H1 (cell line): Measurements from ENCODE around the gene UBR2. TPM values are rescaled to one million over a fixed set of nuclear protein-coding genes. Genes with fewer than 3 reads are reported as not detected.
A peak's percentile ranks its signal among the peaks of the same experiment; 100 is the strongest.

Experiments
- CTCF ChIA-PET: fragments of 300-600 bp; sonication (Branson Sonifier 250); formaldehyde crosslinking; loops from one replicate; lab custom pipeline; 2021; ENCODE audit not compliant: partially characterized antibody; lab: Charles Lee
- POLR2A ChIA-PET: fragments of 300-600 bp; sonication (Branson Sonifier 250); formaldehyde crosslinking; loops from one replicate; lab custom pipeline; 2021; ENCODE audit warnings: inconsistent platforms; ENCODE audit not compliant: partially characterized antibody; lab: Charles Lee
- DNase-seq, 2 experiments: peaks; one replicate each; pipeline versions ENCODE4 v3.0.0 to v3.0.0-alpha.2; 2010 to 2022; ENCODE audit warnings: low spot score in 2 of 2, low read depth in 1 of 2, mixed read lengths in 1 of 2
- FAIRE-seq: peaks from 2 replicates; lab custom pipeline; 2011; peaks lifted over from hg19 to GRCh38; lab: Jason Lieb, UNC
- H2AFZ ChIP-seq: 2 replicates; pipeline ENCODE4 v1.8.1; 2012; ENCODE audit warnings: low read length, inconsistent platforms
- H2AK5ac ChIP-seq: 2 replicates; pipeline ENCODE4 v1.6.1; 2013; ENCODE audit warnings: low read depth, low read length
- H2BK120ac ChIP-seq: replicated peaks from 2 replicates; pipeline ENCODE3; 2013; ENCODE audit warnings: low read depth, low read length, inconsistent platforms
- H2BK12ac ChIP-seq: 2 replicates; pipeline ENCODE4 v1.6.1; 2013; ENCODE audit warnings: low read depth, low read length
- H2BK15ac ChIP-seq: 2 replicates; pipeline ENCODE4 v1.6.1; 2013; ENCODE audit warnings: low read length
- H2BK20ac ChIP-seq: 2 replicates; pipeline ENCODE4 v1.6.1; 2013; ENCODE audit warnings: low read length
- H2BK5ac ChIP-seq: 2 replicates; pipeline ENCODE4 v1.6.1; 2013; ENCODE audit warnings: low read depth, low read length
- H3K14ac ChIP-seq: 2 replicates; pipeline ENCODE4 v1.6.1; 2013; ENCODE audit warnings: inconsistent platforms; ENCODE audit not compliant: insufficient read length
- H3K18ac ChIP-seq: 2 replicates; pipeline ENCODE4 v1.6.1; 2013; ENCODE audit warnings: low read length; ENCODE audit errors: extremely low read depth
- H3K23ac ChIP-seq: 2 replicates; pipeline ENCODE4 v1.6.1; 2013; ENCODE audit warnings: inconsistent platforms; ENCODE audit not compliant: insufficient read length
- H3K23me2 ChIP-seq: 2 replicates; pipeline ENCODE4 v1.6.1; 2013; ENCODE audit warnings: low read depth, low read length
- H3K27ac ChIP-seq: 2 replicates; pipeline ENCODE4 v1.6.1; 2011; ENCODE audit warnings: low read depth, low read length, inconsistent platforms
- H3K27me3 ChIP-seq, 4 experiments: replicated peaks in 1 of 4; 1 replicate in 1 of 4; 2 replicates in 3 of 4; pipeline versions ENCODE4 v1.6.1 to v1.8.1; 2011 to 2013; ENCODE audit warnings: low read length in 3 of 4, mild to moderate bottlenecking in 3 of 4, inconsistent platforms in 2 of 4, mixed read lengths in 2 of 4, moderate library complexity in 1 of 4; ENCODE audit not compliant: control insufficient read depth in 3 of 4, insufficient read depth in 3 of 4; ENCODE audit errors: extremely low read depth in 1 of 4
- H3K36me3 ChIP-seq, 4 experiments: 2 replicates each; pipeline versions ENCODE4 v1.6.1 to v1.8.1; 2011 to 2013; ENCODE audit warnings: mild to moderate bottlenecking in 4 of 4, low read length in 3 of 4, moderate library complexity in 2 of 4, control low read depth in 1 of 4, inconsistent platforms in 1 of 4; ENCODE audit not compliant: insufficient read depth in 4 of 4, control insufficient read depth in 2 of 4
- H3K4ac ChIP-seq: replicated peaks from 2 replicates; pipeline ENCODE3; 2013; ENCODE audit warnings: low read length, low read depth, mixed read lengths, inconsistent platforms; ENCODE audit not compliant: insufficient read length
- H3K4me1 ChIP-seq, 4 experiments: replicated peaks in 1 of 4; 1 replicate in 1 of 4; 2 replicates in 3 of 4; pipeline versions ENCODE4 v1.6.1 to v1.8.1; 2011 to 2013; ENCODE audit warnings: low read length in 3 of 4, inconsistent platforms in 2 of 4, mixed read lengths in 1 of 4; ENCODE audit not compliant: insufficient read depth in 4 of 4, control insufficient read depth in 3 of 4
- H3K4me2 ChIP-seq, 2 experiments: 2 replicates each; pipeline versions ENCODE4 v1.6.1 to v1.8.1; 2011 to 2013; ENCODE audit warnings: low read depth in 2 of 2, low read length in 2 of 2, control low read depth in 1 of 2, inconsistent platforms in 1 of 2, mild to moderate bottlenecking in 1 of 2; ENCODE audit not compliant: insufficient read depth in 1 of 2
- H3K4me3 ChIP-seq, 4 experiments: fragments of 200-600, 300-600 bp in 1 of 4; sonication (generic), shearing (Covaris generic), sonication (Bioruptor Twin) in 1 of 4; 2 replicates each; pipeline versions ENCODE4 v1.5.1 to v1.8.1; 2011 to 2016; ENCODE audit warnings: low read length in 4 of 4, low read depth in 3 of 4, control low read depth in 2 of 4, inconsistent platforms in 2 of 4, mild to moderate bottlenecking in 2 of 4, mixed read lengths in 1 of 4, moderate library complexity in 1 of 4; ENCODE audit not compliant: insufficient read depth in 2 of 4; ENCODE audit errors: extremely low read depth in 1 of 4
- H3K56ac ChIP-seq: replicated peaks from 2 replicates; pipeline ENCODE3; 2013; ENCODE audit warnings: low read depth, mild to moderate bottlenecking, mixed read lengths, low read length, inconsistent platforms; ENCODE audit not compliant: insufficient read length
- H3K79me1 ChIP-seq: 2 replicates; pipeline ENCODE4 v1.6.1; 2013; ENCODE audit warnings: low read depth, low read length, control low read depth
- H3K79me2 ChIP-seq, 2 experiments: 2 replicates each; pipeline versions ENCODE4 v1.6.1 to v1.8.1; 2012 to 2013; ENCODE audit warnings: low read length in 2 of 2, mild to moderate bottlenecking in 2 of 2, inconsistent platforms in 1 of 2; ENCODE audit not compliant: insufficient read depth in 2 of 2, control insufficient read depth in 1 of 2
- H3K9ac ChIP-seq, 4 experiments: replicated peaks in 1 of 4; 1 replicate in 1 of 4; 2 replicates in 3 of 4; pipeline versions ENCODE4 v1.6.1 to v1.8.1; 2011 to 2013; ENCODE audit warnings: low read depth in 3 of 4, low read length in 3 of 4, control low read depth in 2 of 4, mild to moderate bottlenecking in 2 of 4, moderate library complexity in 2 of 4, inconsistent platforms in 1 of 4; ENCODE audit errors: extremely low read depth in 1 of 4
- H3K9me3 ChIP-seq, 2 experiments: 2 replicates each; pipeline versions ENCODE4 v1.6.1 to v1.8.1; 2012 to 2013; ENCODE audit warnings: mild to moderate bottlenecking in 2 of 2, moderate library complexity in 2 of 2, control low read depth in 1 of 2, inconsistent platforms in 1 of 2, low read depth in 1 of 2, low read length in 1 of 2, mixed read lengths in 1 of 2; ENCODE audit not compliant: insufficient read depth in 2 of 2
- H4K20me1 ChIP-seq, 2 experiments: replicated peaks in 1 of 2; 2 replicates each; pipeline versions ENCODE3 to v1.8.1; 2011 to 2013; ENCODE audit warnings: inconsistent platforms in 2 of 2, low read length in 2 of 2, mild to moderate bottlenecking in 1 of 2; ENCODE audit not compliant: insufficient read depth in 2 of 2, control insufficient read depth in 1 of 2
- H4K5ac ChIP-seq: 2 replicates; pipeline ENCODE4 v1.6.1; 2013; ENCODE audit warnings: low read length, low read depth, mixed read lengths, inconsistent platforms; ENCODE audit not compliant: insufficient read length
- H4K8ac ChIP-seq: 2 replicates; pipeline ENCODE4 v1.8.0; 2013; ENCODE audit warnings: mild to moderate bottlenecking, moderate library complexity, low read length, inconsistent platforms; ENCODE audit not compliant: insufficient read depth; ENCODE audit errors: extremely low read depth
- H4K91ac ChIP-seq: replicated peaks from 2 replicates; pipeline ENCODE3; 2013; ENCODE audit warnings: low read length, mixed read lengths, inconsistent platforms; ENCODE audit not compliant: insufficient read length
- CHD1 ChIP-seq: IDR thresholded peaks from 2 replicates; pipeline ENCODE4 v1.6.1; 2012; ENCODE audit warnings: low read depth, low read length, improper control_type of control experiment
- CREB1 ChIP-seq: IDR thresholded peaks from 2 replicates; pipeline ENCODE4 v1.6.1; 2012; ENCODE audit warnings: inconsistent platforms
- JUN ChIP-seq: IDR thresholded peaks from 2 replicates; pipeline ENCODE4 v1.6.1; 2011; ENCODE audit warnings: low read depth, mild to moderate bottlenecking, improper control_type of control experiment, low read length
- WGBS, 2 experiments: shearing (Covaris generic) in 1 of 2; methylation state at CpG; one replicate each; pipeline versions ENCODE4 v1.1.6 to v1.1.7; 2013 to 2015; ENCODE audit warnings: low lambda C conversion rate in 2 of 2, mixed read lengths in 2 of 2, inconsistent platforms in 1 of 2, low coverage in 1 of 2, missing lambda C conversion rate in 1 of 2; ENCODE audit not compliant: insufficient replicate concordance in 2 of 2, insufficient coverage in 1 of 2, insufficient read length in 1 of 2; ENCODE audit errors: extremely low coverage in 1 of 2, missing lambda C conversion rate in 1 of 2; 5-methylcytosine and 5-hydroxymethylcytosine counted together
- polyA plus RNA-seq, 7 experiments: library from polyadenylated mRNA; depleted of rRNA in 3 of 7; stranded (reverse) in 5 of 7; unstranded in 2 of 7; fragments of >200 nt in 5 of 7; fragments of 200-250 nt in 2 of 7; gene quantifications; 1 replicate in 5 of 7; 2 replicates in 1 of 7; 4 replicates in 1 of 7; pipeline versions ENCODE4 v1.2.1 to v1.2.3, GENCODE V29; 2011 to 2013; ENCODE audit warnings: missing spikeins in 2 of 7, mixed read lengths in 2 of 7
- total RNA-seq: library from RNA; stranded (reverse); fragmentation: NEBNext Ultra II Directional; extraction: Animal tissue kit (Norgen Biotek cat#: 25700); gene quantifications from 2 replicates; pipeline ENCODE4 v1.2.1, GENCODE V29; 2021

The UBR2 gene
- total and polyA plus RNA-seq, 2 of the 8 experiments (the other 6 are each of a cell fraction or from before 2014, with no cell fraction given), result 6.5 to 19.5 TPM

- TF ChIP-seq CHD1 (no peak), JUN (no peak), CREB1 (no peak)
- CTCF ChIA-PET, result interaction anchor here (0.9 to 6.1 kb wide), 4 partner anchors 12 to 43 kb away, joined by 3 to 41 read pairs (median 8); no protein-coding TSS in a partner anchor
- Histone ChIP-seq H3K36me3 (no peaks in the 10 kb centered on the region), H2BK12ac (no peak overlapping the region; the same call in 1 of the 2 replicates), H3K79me1 (no peaks in the 10 kb centered on the region), H2BK15ac (peak overlapping the region; percentile 31; the same call in 1 of the 2 replicates), H2AK5ac (no peak overlapping the region), H4K5ac (no peak overlapping the region), H3K4me3 (no peak overlapping the region), H3K9me3 (no peaks in the 10 kb centered on the region), H2BK20ac (no peak overlapping the region; the same call in 1 of the 2 replicates), H3K56ac (no peak overlapping the region), H3K14ac (no peak overlapping the region), H4K20me1 (no peaks in the 10 kb centered on the region), H3K18ac (no peak overlapping the region), H3K23me2 (peaks cover 2% of the 10 kb centered on the region; the same call in 1 of the 2 replicates), H2BK120ac (no peak overlapping the region), H4K91ac (no peak overlapping the region), H3K4me2 (0 out of 4 replicates have a peak overlapping the region, but pooled peaks have one; percentile 26 to 61), H2BK5ac (peak overlapping the region; percentile 57; the same call in 1 of the 2 replicates), H3K79me2 (no peaks in the 10 kb centered on the region), H3K23ac (no peak overlapping the region), H3K4ac (no peak overlapping the region), H2AFZ (peak overlapping the region; percentile 98), H3K9ac (no peak overlapping the region), H3K27me3 (no peaks in the 10 kb centered on the region), H3K4me1 (peaks cover 0 to 6% (median 3%) of the 10 kb centered on the region in 4 experiments; a peak in 4 of 7 replicates), H3K27ac (no peak overlapping the region), H4K8ac (no peak overlapping the region)
- FAIRE-seq (no peak), DNase-seq (no peak)
- 98% methylated on average over 4 of the region's 4 CpGs; no CpG with 5 or more reads in 1 of the 2 experiments for WGBS, 2 experiments
- POLR2A ChIA-PET, result interaction anchor here (0.7 to 2.0 kb wide), 10 partner anchors 9 to 548 kb away, joined by 3 to 14 read pairs (median 4); partner anchors contain the start of gene RPL7L1
These were observed 141.1 kb downstream of the UBR2 start for GRCh38 chr6:42704937-42705374.
